C4-2B (cell line): Measurements from ENCODE around the gene TMEM183A.

Experiments
- H3K27ac ChIP-seq: fragments of 450-650 bp; 2 replicates; pipeline ENCODE4 v1.5.1; 2017
- CTCF ChIP-seq: fragments of 450-650 bp; conservative IDR thresholded peaks from 2 replicates; pipeline ENCODE4 v1.5.1; 2017; ENCODE audit warnings: mild to moderate bottlenecking
- ZFX ChIP-seq: fragments of 450-650 bp; IDR thresholded peaks from 2 replicates; pipeline ENCODE4 v1.6.1; 2017

Gene TMEM183A

GRCh38 chr1:203065986-203066385 is 58.8 kb downstream of the TMEM183A start:
- no peak for TF ChIP-seq CTCF
- TF ChIP-seq ZFX, result no peak
- H3K27ac ChIP-seq, result no peak overlapping the region

- TF ChIP-seq ZFX (no peak), CTCF (no peak)
- no peak overlapping the region for H3K27ac ChIP-seq
Measured at GRCh38 chr1:203066965-203067364, 59.8 kb downstream of the TMEM183A start.

- no peak overlapping the region for H3K27ac ChIP-seq
- TF ChIP-seq CTCF (no peak), ZFX (no peak)
Measured at GRCh38 chr1:203069030-203069747, 62.0 kb downstream of the TMEM183A start.

GRCh38 chr1:203072002-203072602 is 64.9 kb downstream of the TMEM183A start:
- TF ChIP-seq ZFX (no peak), CTCF (no peak)

GRCh38 chr1:203072911-203073310 is 65.7 kb downstream of the TMEM183A start:
- H3K27ac ChIP-seq, result no peak overlapping the region
- TF ChIP-seq ZFX (no peak), CTCF (no peak)

More at GRCh38 chr1:203072002-203072602, 64.9 kb downstream of the TMEM183A start:
- H3K27ac ChIP-seq, result no peak overlapping the region

- no peak overlapping the region for H3K27ac ChIP-seq
- no peak for TF ChIP-seq CTCF
- no peak for TF ChIP-seq ZFX
Measured at GRCh38 chr1:203073469-203073868, 66.3 kb downstream of the TMEM183A start.
